NCI-H1436 (cell line): ENCODE data around the gene CHST14.

Experiments used
- DNase-seq: peaks from one replicate; lab custom pipeline; 2025; lab: John Stamatoyannopoulos, UW

CHST14 gene

GRCh38 chr15:40463279-40463678, 7.5 kb upstream of the CHST14 start:
- DNase-seq = no peak

DNA sequence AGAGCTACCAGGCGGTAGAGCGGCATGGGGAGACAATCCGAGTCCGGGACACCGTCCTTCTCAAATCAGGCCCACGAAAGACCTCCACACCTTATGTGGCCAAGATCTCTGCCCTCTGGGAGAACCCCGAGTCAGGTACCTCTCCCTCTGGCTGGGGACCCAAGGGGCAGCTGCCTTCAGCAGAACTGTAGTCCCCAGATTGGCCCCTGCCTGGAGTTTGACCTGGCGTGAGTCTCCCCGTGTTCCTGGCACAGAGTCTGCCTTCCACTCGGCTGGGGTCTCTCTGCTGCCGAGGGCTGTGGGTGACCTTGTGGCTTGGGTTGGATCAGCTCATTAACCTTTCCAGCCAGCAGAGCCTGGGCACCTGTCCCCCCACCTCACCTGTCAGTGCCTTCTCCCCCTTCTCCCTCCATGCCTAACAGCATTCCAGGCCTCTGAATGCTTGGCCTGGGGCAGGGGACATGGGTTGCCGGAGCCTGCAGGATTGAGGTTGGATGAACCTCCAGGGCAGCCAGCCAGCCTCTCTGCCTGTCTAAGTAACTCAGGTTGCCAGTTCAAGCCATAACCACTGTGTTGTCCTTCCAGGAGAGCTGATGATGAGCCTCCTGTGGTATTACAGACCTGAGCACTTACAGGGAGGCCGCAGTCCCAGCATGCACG, 6.8 kb upstream of the CHST14 start:
- no peak for DNase-seq

GRCh38 chr15:40464595-40465185, 6.1 kb upstream of the CHST14 start:
- no peak for DNase-seq

DNA sequence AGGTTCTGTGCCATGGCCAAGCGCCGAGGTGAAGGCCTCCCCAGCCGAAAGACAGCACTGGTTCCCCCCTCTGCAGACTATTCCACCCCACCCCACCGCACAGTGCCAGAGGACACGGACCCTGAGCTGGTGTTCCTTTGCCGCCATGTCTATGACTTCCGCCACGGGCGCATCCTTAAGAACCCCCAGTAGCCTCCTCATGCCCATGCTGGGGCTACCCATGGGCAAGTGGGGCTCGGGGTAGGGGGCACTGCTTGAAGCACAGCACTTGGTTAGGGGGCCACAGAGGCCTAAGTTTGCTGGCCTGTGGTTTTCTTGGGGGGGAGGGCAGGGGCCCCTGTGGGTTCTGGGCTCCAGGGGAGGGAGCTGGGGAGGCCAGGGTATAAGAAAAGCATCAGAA, 4.8 kb upstream of the CHST14 start:
- DNase-seq = no peak

DNA sequence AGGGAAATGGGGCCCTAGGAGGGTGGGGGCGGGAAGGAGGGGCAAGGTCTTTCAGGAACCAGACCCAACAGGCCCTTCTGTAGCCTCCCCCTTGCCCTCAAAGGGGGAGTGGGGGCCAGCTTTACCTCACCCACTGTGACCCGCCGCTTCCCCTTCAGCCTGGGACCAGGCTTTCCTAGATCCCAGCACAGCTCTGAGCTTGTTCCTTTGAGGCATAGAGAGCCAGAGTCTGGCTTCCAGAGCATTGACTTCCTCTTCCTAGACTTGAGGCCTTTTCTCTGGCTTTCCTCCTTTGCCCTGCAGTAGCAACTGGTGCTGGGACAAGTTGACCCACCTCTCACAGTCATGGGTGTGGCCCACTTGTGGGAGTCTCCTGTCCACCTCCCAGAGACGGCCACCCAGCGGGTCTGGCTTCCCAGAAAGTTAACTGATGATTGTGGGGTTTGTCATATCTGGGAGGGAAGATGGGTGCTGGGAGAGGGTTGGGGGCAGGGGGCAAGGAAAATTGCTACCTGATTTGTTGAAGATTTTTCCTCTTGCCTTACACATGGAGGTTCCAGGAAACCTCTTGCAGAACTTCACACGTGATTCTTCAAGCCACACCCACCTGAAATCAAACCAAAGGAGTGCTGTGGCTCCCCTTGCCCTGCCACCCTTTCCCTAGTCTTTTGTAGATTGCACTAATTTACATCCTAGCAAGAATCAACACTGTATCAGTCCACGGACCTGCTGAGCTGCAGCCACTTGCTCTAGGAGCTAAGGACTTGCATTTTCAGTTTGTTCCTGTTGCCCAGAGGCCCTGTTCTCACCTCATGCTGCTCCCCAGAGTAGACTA, 4.1 kb upstream of the CHST14 start:
- DNase-seq = no peak

DNA sequence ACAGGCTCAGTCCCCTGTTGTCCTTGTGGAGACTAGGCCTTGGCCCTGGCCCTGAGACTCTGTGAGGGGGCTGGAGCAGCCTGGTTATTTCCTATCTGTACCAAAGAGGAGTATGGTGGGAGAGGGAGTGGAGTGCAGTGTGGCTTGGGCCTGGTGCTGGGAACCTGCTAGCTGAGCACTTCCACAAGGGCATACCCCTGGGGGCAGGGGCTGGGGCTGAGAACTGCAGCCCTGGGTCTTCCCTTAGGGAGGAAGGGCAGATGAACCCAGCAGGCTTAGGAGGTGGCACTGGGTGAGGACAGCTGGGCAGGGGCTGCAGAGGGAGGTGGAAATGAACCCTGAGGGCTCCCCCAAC, 3.5 kb upstream of the CHST14 start:
- DNase-seq = no peak

DNA sequence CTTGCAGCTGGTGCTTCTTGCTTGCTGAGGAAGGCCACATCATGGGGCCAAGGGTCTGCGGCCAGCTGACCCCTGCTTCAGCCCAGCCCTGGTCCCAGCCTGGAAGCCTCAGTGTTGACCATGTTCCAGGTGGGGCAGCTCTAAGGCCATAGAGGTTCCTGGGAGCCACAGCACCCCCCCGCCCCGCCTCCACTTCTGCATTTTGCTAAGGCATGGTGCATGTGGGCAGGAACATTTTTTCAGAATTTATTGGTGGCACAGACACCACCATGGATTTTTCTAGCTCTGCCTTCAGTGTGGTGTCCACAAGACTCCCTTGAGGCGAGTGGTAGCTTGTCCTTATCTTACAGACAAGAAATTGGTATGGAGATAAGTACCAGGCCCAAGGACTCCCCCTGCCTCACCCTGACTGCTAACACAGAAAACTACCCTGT, 1.9 kb upstream of the CHST14 start:
- DNase-seq = no peak

DNA sequence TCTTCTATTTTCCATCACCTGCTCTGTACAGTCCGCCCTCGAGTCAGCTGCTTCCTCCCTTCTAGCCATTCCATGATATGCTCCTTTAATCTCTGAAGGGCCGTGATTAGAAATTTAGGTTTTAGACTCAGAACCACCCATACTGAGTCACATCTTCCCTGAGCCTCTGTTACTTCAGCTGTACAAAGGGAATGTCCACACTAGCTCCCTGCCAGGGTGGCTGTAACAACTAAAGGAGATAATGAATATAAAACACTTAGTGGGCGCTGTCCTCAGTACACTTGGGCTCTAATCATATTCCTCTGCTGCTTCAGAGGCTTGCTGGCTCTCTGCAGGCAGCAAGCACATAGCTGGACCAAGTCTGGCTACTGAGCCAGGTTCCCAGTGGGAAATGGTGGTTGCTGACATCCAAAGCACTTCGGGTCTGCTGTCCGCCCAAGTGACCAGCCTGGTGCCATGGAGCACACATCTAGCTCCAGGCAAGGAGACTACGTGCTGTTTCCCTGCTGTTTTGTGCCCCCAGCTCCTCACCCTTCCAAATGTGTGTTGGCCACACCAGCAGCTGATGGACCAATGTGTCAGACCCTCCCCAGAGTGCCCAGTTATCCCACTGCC, 901 bp upstream of the CHST14 start:
- DNase-seq = no peak

DNA sequence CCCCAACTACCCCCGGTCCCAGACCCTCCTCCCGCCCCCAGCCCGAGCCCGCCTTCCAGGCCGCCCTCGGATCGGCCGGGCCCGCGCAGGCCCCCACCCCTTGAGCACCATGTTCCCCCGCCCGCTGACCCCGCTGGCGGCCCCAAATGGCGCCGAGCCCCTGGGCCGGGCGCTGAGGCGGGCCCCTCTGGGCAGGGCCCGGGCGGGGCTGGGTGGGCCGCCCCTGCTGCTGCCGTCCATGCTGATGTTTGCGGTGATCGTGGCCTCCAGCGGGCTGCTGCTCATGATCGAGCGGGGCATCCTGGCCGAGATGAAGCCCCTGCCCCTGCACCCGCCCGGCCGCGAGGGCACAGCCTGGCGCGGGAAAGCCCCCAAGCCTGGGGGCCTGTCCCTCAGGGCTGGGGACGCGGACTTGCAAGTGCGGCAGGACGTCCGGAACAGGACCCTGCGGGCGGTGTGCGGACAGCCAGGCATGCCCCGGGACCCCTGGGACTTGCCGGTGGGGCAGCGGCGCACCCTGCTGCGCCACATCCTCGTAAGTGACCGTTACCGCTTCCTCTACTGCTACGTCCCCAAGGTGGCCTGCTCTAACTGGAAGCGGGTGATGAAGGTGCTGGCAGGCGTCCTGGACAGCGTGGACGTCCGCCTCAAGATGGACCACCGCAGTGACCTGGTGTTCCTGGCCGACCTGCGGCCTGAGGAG, 472 bp downstream of the CHST14 start:
- DNase-seq = no peak

- DNase-seq = no peak
Measured at GRCh38 chr15:40471808-40472150, 995 bp downstream of the CHST14 start.

DNA sequence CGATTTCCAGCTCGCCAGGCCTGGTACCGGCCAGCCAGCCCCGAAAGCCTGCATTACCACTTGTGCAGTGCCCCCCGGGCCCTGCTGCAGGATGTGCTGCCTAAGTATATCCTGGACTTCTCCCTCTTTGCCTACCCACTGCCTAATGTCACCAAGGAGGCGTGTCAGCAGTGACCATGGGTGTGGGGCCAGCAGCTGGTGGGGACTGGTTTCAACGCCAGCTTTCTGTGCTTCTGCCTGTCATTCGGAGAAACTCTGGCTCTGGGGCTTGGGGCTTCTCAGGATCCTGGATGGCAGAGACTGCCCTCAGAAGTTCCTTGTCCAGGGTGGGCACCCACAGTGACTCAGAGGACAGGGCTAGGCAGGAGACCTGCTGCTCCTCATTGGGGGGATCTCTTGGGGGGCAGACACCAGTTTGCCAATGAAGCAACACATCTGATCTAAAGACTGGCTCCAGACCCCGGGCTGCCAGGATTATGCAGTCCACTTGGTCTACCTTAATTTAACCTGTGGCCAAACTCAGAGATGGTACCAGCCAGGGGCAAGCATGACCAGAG, 1.5 kb downstream of the CHST14 start:
- no peak for DNase-seq

DNA sequence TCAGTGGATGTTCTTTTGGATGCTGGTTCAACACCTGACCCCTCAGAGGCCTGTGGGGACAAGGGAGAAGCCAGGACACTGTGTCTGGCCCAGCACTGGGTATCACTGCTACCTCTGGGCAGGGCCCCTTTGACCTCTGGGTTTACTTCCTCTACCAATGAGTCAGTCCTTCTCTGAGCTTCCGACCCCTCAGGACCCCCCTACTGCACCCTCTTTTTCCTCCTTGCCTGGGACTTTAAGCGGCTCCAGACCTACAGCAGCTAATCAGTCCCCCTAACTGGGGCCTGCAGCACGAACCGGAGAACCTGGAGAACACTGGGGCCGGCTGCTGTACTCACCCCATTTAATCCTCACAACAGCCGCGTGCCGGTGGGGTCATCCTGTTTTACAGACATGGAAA, 3.8 kb downstream of the CHST14 start:
- no peak for DNase-seq

DNA sequence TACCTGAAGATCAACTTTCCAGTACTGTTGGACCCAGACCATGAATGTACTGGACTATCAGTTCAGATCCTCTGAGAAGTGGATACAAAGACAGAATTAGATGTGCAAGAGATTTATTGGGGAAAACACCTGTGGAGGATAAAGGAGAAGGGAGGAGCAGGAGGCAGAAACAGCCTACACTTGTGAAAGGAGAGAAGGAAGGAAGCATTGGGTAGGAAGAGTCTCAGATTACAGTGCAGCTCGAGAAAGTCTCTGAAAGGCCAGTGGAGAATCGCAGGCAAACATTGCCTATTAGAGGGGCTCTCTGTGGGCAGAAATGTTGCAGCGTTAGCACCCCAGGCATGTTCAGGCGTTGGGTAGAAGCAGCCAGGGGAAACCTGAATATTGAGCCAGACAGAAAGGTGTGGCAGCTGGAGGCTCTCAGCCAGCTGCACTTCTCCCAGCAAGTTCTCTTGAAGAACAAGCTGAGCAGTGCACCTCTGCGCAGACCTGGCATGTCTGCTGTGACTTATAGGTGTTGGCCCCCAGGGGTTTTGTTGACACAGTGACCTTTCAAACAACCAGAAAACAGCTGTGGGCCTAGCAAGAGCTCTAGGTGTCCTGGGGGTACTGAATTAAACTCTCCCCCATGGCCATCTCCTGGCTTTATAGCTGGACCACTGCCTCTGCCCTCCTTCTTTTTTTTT, 7.0 kb downstream of the CHST14 start:
- DNase-seq = no peak

- no peak for DNase-seq
Measured at GRCh38 chr15:40479024-40479423, 8.2 kb downstream of the CHST14 start.

DNA sequence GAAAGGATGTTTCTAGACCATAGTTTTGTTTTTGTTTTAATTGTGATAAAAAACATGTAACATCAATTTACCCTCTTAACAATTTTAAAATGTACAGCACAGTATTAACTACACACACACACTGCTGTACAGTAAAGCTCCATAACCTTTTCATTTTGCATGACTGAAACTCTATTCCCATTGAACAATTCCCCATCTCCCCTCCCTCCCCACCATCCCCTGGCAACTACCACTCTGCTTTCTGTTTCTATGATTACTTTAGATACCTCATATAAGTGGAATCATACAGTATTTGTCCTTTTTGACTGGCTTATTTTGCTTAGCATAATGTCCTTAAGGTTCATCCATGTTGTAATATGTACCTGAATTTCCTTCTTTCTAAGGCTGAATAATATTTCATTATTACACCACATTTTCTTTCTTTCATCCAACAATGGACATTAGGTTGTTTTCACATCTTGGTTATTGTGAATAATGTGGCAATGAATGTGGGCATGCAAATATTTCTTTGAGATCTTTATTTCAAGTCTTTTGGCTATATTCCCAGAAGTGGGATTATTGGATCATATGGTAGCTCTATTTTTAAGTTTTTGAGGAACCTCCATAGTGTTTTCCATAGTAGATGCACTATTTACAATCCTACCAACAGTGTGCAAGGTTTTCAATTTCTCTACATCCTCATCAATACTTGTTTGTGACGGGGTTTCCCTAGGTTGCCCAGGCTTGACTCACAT, 10.7 kb downstream of the CHST14 start:
- no peak for DNase-seq

DNA sequence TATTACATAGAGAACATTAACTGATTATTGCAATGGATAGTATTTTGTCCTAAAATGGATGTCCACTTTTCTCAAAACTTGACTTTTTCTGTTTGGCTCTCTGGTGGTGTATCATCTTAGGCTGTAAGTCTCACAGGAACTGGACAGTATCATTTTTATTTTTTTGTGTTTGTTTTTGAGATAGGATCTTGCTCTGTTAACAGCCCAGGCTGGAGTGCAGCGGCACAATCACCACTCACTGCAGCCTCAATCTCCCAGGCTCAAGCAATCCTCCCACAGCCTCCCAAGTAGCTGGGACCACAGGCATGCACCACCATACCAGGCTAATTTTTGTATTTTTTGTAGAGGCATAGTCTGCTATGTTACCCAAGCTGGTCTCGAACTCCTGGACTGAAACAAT, 13.1 kb downstream of the CHST14 start:
- DNase-seq = no peak

- DNase-seq = no peak
Measured at GRCh38 chr15:40486066-40486770, 15.4 kb downstream of the CHST14 start.

DNA sequence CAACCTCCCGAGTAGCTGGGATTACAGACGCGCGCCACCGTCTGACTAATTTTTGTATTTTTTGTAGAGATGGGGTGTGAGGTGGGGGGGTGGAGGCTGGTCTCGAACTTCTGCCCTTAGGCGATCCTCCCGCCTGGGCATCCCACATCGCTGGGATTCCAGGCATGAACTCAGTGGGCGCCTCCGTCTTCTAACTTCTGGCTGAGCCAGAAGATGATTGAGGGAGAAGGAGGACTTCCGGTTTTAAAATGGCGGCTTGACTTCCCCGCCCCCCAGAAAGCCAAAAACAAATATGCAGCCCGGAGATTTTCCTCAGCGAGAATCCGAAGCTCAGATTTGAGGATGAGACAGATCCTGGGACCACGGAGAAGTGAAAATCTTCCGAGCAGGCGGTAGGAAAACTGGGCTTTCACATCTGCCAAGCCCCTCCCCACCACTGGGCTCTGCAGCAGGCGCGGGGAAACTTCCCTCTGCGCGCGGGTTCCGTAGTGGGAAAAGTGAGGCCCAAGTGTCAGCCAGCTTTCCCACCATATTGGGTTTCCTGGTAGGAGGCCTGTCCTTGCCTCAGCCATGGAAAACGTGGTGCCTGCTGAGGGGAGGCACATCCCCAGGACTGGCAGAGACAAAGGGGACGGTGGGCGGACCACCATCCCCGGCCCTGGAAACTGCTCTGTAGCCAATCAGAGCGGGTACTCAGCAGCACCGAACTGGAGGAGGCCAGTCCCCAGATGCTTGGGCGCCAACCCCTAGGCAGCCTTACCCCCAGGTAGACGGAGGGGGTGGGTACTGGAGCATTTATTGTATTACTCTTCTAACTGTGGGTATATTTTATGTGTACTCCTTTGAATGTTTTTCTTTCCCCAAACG, 17.3 kb downstream of the CHST14 start:
- no peak for DNase-seq
